ENCODE data around the gene STAT4.

The STAT4 gene

GRCh38 chr2:191176305-191176704 is 25.5 kb upstream of the STAT4 start:
- no peak for ATAC-seq (ENCODE audit: low read depth)
- H3K27me3 ChIP-seq (ENCODE audit: insufficient read depth, poor library complexity, severe bottlenecking), result no peaks in the 10 kb centered on the region
- DNase-seq (ENCODE audit: low spot score), result no peak
- no peak overlapping the region for H3K4me3 ChIP-seq (ENCODE audit: severe bottlenecking)
- H3K4me1 ChIP-seq (ENCODE audit: insufficient read depth, poor library complexity, severe bottlenecking), result peaks cover 30% of the 10 kb centered on the region
- no peak for TF ChIP-seq CTCF (IDR thresholded peaks at IDR 0.05; ENCODE audit: poor library complexity, severe bottlenecking)
- H3K27ac ChIP-seq (ENCODE audit: poor library complexity, severe bottlenecking), result no peak overlapping the region
- H3K9me3 ChIP-seq (ENCODE audit: severe bottlenecking), result no peaks in the 10 kb centered on the region
- no peaks in the 10 kb centered on the region for H3K36me3 ChIP-seq (ENCODE audit: low read depth)

- Histone ChIP-seq H3K36me3 (ENCODE audit: low read depth) (no peaks in the 10 kb centered on the region), H3K27ac (ENCODE audit: poor library complexity, severe bottlenecking) (peak overlapping the region; percentile 100), H3K4me3 (ENCODE audit: severe bottlenecking) (no peak overlapping the region), H3K9me3 (ENCODE audit: severe bottlenecking) (no peaks in the 10 kb centered on the region), H3K4me1 (ENCODE audit: insufficient read depth, poor library complexity, severe bottlenecking) (peaks cover 39% of the 10 kb centered on the region), H3K27me3 (ENCODE audit: insufficient read depth, poor library complexity, severe bottlenecking) (no peaks in the 10 kb centered on the region)
- DNase-seq (ENCODE audit: low spot score) (no peak), ATAC-seq (ENCODE audit: low read depth) (no peak)
- no peak for TF ChIP-seq CTCF (IDR thresholded peaks at IDR 0.05; ENCODE audit: poor library complexity, severe bottlenecking)
Measured at GRCh38 chr2:191174442-191174841, 23.6 kb upstream of the STAT4 start.

GRCh38 chr2:191173206-191173605 is 22.4 kb upstream of the STAT4 start:
- Histone ChIP-seq H3K4me1 (ENCODE audit: insufficient read depth, poor library complexity, severe bottlenecking) (peaks cover 51% of the 10 kb centered on the region), H3K27me3 (ENCODE audit: insufficient read depth, poor library complexity, severe bottlenecking) (no peaks in the 10 kb centered on the region), H3K4me3 (ENCODE audit: severe bottlenecking) (no peak overlapping the region), H3K27ac (ENCODE audit: poor library complexity, severe bottlenecking) (peak overlapping the region; percentile 100), H3K36me3 (ENCODE audit: low read depth) (no peaks in the 10 kb centered on the region), H3K9me3 (ENCODE audit: severe bottlenecking) (no peaks in the 10 kb centered on the region)
- TF ChIP-seq CTCF (IDR thresholded peaks at IDR 0.05; ENCODE audit: poor library complexity, severe bottlenecking), result no peak
- DNase-seq (ENCODE audit: low spot score), result no peak
- no peak for ATAC-seq (ENCODE audit: low read depth)

GRCh38 chr2:191171708-191172355 is 21.0 kb upstream of the STAT4 start:
- TF ChIP-seq CTCF (IDR thresholded peaks at IDR 0.05; ENCODE audit: poor library complexity, severe bottlenecking), result no peak
- ATAC-seq (ENCODE audit: low read depth), result peak; percentile 79
- H3K27ac ChIP-seq (ENCODE audit: poor library complexity, severe bottlenecking), result peak overlapping the region; percentile 100
- peak; percentile 83 for DNase-seq (ENCODE audit: low spot score)
- no peaks in the 10 kb centered on the region for H3K36me3 ChIP-seq (ENCODE audit: low read depth)
- H3K4me3 ChIP-seq (ENCODE audit: severe bottlenecking), result no peak overlapping the region
- no peaks in the 10 kb centered on the region for H3K27me3 ChIP-seq (ENCODE audit: insufficient read depth, poor library complexity, severe bottlenecking)
- H3K9me3 ChIP-seq (ENCODE audit: severe bottlenecking), result no peaks in the 10 kb centered on the region
- peaks cover 65% of the 10 kb centered on the region for H3K4me1 ChIP-seq (ENCODE audit: insufficient read depth, poor library complexity, severe bottlenecking)

- Histone ChIP-seq H3K36me3 (ENCODE audit: low read depth) (no peaks in the 10 kb centered on the region), H3K27me3 (ENCODE audit: insufficient read depth, poor library complexity, severe bottlenecking) (no peaks in the 10 kb centered on the region), H3K27ac (ENCODE audit: poor library complexity, severe bottlenecking) (peak overlapping the region; percentile 100), H3K9me3 (ENCODE audit: severe bottlenecking) (no peaks in the 10 kb centered on the region), H3K4me1 (ENCODE audit: insufficient read depth, poor library complexity, severe bottlenecking) (peaks cover 70% of the 10 kb centered on the region), H3K4me3 (ENCODE audit: severe bottlenecking) (no peak overlapping the region)
- no peak for TF ChIP-seq CTCF (IDR thresholded peaks at IDR 0.05; ENCODE audit: poor library complexity, severe bottlenecking)
- DNase-seq (ENCODE audit: low spot score), result no peak
- ATAC-seq (ENCODE audit: low read depth), result no peak
Measured at GRCh38 chr2:191171286-191171685, 20.5 kb upstream of the STAT4 start.

Data from RWPE2 (cell line).